Occipital lobe (tissue), 2 donors: Measurements from ENCODE around the gene FTSJ1. TPM values are rescaled to one million over a fixed set of nuclear protein-coding genes. Genes with fewer than 3 reads are reported as not detected.
"Not testable (repeated sequence)": the region's sequence is repeated elsewhere in the genome, so short reads cannot be mapped to it uniquely, and the experiment has no call there.

Experiments used
- DNase-seq: peaks from one replicate; lab custom pipeline; 2025; lab: John Stamatoyannopoulos, UW
- total RNA-seq: library from RNA; depleted of rRNA; stranded (reverse); fragments of >200 nt; gene quantifications from one replicate; pipeline ENCODE4 v1.2.3, GENCODE V29; 2014

The FTSJ1 gene
- total RNA-seq, 1 donor from 2014 or later: 36.3 TPM

DNA sequence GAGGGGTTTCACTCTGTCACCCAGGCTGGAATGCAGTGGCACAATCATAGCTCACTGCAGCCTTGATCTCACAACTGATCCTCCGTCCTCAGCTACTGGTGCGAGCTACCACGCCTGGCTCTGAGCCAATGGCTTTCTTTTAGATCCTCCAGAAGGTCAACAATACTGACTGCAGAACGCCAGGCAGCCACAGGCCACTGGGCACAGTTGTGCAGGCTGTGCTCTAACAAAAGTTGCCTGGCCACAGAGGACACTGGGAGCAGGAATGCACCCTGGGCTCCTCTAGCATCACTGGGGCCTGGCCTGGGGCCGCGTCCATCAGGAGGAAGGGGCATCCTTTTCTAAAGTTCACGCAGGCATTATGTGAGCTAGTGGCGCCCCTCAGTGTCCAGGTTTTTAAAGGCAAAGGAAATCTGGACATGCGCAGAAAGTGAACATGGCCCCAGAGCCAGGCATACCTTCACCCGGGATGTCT is 17.9 kb downstream of the FTSJ1 start:
- no peak for DNase-seq

DNA sequence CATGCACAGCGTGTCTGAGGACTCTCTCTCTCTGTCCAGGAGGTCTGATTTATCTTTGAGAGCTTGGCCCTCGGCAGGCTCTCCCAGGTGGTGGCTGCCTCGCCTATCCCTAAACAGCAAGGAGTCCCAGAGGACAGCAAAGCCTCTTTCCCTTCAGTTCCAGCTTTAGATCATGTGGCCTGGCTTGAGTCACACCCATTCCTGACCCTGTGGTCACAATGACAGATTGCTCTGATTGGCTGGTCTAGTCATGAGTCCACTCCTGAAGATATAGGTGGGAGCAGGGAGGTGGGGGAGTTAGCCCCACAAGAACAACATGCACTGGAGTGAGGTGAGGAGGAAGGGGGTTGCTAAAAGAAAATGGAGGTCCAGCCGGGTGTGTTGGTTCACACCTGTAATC is 20.7 kb downstream of the FTSJ1 start:
- DNase-seq: no peak

DNA sequence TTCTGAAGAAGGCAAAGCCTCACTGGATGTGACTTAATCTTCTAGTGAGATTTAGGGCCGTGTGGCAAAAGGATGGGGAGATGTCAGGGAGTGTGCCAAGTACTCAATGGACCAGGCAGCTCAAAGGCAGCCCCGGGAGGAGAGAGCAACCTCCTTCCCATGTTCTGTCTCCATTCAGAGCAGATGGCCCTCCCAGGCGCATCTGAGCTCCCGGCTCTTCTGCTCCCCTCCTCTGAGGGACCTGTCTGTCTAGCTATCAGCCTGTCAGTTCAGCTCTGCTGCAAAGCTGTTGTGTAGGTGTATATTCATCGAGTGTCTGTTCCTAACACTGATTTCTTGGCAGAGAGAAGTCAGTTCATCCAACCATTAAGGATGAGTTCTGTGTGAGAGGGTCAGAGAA is 21.9 kb downstream of the FTSJ1 start:
- no peak for DNase-seq

DNA sequence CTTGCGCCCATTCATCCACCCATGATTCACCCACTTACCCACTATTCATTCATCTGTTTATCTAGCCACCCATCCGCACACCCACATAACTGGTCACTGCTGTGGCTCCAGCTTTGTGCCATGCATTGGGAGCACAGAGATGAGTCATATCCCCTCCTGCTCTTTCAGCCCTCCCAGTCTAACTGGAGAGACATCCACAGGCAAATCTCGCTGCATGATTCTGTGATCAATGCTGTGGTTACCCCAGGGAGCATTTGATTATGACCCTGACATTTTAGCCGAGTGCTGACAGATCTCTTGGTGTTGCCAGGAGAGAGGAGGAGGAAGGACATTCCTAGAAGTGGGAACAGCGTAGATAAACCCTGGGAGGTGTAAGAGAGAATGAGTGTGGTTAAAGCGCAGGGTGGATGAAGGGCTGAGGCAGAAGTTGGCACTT is 22.4 kb downstream of the FTSJ1 start:
- no peak for DNase-seq

DNA sequence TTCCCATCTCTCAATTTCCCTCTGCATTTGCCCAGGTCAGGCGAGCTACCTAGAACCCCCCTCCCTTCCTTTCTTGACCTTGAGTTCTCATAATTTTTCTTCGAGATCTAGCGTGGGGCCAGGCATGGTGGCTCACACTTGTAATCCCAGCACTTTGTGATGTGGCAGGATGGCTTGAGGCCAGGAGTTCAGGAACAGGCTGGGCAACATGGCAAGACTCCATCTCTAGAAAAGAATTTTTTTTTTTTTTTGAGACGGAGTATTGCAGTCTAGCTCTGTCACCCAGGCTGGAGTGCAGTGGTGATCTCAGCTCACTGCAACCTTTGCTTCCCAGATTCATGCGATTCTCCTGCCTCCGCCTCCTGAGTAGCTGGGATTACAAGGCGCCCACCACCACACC is 28.3 kb downstream of the FTSJ1 start:
- DNase-seq: no peak

DNA sequence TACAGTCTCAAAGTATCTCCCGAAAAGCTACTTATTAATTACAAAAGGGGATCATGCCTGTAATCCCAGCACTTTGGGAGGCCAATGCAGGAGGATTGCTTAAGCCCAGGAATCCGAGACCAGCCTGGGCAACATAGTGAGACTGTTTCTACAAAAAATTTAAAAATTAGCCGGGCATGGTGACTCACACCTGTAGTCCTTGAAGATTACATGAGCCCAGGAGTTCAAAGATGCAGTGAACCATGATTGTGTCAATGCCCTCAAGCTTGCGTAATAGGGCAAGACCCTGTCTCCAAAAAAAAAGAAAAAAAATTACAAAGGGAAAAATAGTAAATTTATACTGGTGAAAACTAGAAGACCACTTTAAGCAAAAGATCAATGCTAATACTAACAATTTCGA is 29.5 kb downstream of the FTSJ1 start:
- no peak for DNase-seq

DNA sequence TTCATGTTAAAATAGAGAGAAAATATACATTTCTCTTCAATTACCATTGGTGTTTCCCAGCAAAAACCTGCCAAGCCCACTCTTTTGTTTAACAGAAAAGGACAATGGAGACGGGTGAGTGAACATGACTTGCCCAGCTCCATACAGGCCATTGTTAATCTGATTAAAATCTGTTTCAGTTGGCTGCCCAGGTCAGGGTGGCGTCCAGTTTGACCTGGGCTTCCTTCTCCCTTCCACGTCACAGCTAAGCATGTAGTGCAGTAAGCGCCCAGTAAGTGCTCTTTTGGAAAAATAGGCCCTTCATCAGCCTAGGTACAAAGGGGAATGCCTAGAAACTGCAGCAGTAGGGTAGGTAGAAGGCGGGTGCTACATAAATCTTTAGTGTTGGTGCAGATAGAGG is 31.2 kb downstream of the FTSJ1 start:
- DNase-seq: no peak

DNA sequence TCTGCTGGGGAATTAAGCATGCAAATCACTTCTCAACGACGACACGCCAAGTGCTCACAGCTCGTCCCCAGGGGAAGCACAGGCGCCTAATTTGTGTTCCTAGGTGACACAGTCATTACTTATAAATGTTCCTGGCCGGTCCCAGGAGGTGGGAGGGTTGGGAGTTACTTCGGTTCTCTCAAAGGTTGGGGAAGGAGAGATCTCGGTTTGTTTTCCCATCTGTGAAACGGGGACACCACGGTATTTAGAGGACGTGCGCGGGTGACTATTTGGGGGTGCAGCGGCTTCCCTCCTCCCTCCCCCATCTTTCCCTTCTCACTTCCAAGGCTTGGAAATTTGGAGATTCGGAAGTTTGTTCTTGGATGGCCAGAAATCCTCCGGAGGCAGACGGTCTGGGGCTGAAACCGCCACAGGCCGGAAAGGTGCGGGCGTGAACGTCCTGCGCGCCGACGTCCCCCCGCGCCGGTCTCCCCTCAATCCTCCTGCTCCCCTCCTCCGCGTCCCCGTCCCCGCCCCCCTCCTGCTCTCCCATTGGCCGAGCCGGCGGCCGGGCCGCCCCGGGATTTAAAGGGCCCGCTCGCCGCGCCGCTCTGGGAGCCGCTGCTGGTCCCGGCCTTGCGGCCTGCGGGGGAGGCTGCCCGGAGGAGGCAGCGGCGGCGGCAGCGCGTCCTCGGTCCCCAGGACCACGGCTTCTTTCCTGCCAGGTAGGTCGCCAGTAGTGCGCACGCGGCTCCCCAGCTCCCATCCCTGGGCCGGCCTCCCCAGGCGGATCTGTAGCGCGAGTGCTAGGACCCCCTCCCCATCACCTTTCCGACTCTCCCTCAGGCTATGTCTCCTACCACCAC is 32.6 kb downstream of the FTSJ1 start, which contains the start of gene PORCN:
Gene PORCN, plus strand, starts transcription at position 593 of the 845 bp plus-strand sequence. CDS start 829 bp downstream, outside the sequence.
- DNase-seq: peak; percentile 74

DNA sequence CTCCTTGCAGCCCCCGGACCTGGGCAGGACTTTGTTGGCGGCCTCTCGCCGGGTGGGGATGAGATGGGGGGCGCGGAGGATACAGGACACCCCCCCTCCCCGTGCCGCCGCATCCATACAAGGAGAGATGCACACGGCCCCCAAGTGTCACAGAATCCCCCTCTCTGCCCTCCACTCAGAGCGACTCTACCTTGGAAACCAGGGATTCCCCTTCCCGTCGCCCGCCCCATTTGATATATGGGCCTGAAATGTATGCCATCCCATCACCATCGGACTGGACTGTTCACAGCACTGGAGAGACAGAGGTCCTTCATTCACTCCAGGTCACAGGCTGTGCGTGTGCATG is 33.2 kb downstream of the FTSJ1 start:
- DNase-seq: no peak

DNA sequence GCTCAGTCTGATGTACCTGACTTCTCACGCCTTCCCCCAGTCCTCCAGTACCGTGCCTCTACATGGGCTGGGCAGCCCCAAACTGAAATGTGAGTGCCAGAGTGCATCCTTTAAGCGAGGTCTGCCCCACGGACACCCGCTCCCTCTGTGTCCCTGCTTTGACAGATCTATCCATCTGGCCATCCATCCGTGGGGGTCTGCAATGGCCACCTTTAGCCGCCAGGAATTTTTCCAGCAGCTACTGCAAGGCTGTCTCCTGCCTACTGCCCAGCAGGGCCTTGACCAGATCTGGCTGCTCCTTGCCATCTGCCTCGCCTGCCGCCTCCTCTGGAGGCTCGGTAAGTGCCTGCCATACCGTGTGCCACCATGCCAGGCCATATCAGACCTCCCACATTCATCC is 33.6 kb downstream of the FTSJ1 start:
- no peak for DNase-seq

DNA sequence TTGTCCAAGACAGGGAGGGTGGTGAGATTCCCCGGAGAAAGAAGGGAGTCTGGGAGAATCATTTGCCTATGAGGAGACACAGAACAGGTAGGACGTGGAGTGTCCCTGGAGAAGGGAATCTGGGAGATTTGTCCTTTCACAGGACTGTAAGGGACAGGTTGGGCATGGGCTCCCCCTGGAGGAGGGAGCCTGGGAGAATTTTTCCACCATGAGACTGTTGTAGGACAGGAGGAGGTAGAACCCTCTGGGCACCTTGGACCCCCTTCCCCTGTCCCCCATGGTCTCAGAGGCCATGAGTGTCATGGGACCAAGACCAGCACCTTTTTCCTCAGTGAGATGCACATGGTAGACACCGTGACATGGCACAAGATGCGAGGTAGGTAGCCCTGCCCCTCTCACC is 35.6 kb downstream of the FTSJ1 start:
- DNase-seq: no peak

DNA sequence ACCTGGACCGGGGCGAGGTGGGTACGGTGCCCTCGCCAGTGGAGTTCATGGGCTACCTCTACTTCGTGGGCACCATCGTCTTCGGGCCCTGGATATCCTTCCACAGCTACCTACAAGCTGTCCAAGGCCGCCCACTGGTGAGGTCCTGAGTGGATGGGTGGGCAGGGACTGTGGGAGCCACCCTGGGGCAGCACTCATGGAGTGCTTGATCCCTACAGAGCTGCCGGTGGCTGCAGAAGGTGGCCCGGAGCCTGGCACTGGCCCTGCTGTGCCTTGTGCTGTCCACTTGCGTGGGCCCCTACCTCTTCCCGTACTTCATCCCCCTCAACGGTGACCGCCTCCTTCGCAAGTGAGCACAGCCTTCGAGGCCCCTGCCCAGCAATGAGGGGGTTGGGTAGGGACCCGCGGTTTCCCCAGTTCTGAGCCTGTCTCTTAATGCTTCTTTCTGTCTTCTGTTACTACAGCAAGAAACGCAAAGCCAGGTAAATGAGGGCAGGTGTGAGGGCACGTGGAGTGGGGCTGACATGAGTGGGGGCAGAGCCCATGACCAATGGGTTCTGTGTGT is 36.5 kb downstream of the FTSJ1 start:
- no peak for DNase-seq

DNA sequence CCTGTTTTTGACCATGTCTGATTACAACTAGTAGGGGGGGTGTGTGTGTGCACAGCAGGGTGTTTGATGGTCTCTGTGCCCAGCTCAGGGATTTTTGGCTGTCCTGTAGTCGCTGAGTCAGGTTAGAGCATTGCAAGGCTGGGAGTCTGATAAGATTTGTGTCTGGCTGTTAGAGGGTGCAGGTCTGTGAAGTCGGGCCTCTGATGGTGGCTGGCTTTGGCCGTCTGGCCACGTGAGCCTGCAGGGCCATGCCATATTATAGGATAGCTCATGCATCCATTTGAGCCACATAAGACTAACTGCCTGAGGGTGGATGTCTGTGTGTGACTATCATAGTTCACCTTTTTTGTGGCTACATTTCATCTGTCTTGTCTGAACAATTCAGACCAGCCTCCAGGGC is 37.7 kb downstream of the FTSJ1 start:
- DNase-seq: no peak

DNA sequence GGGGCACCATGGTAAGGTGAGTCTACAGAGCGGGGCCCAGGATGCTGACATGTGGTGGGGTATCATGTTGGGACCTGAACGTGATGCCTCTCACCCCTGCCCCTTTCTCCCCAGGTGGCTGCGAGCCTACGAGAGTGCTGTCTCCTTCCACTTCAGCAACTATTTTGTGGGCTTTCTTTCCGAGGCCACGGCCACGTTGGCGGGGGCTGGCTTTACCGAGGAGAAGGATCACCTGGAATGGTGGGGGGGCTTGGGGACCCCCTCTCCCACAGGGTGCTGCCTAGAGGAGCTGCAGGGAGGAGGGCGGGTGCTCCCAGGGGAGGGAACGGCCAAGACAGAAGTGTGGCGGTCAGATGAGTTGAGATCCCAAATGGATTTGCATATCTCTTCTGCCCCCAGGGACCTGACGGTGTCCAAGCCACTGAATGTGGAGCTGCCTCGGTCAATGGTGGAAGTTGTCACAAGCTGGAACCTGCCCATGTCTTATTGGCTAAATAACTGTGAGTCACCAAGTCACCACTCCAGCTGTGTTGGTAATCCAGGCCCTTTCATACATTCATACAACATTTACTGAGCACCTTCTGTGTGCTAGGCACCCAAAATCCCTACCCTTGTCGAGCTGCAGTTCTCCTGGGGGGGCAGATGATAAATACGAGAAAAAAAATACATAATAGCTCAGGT is 38.3 kb downstream of the FTSJ1 start:
- no peak for DNase-seq

DNA sequence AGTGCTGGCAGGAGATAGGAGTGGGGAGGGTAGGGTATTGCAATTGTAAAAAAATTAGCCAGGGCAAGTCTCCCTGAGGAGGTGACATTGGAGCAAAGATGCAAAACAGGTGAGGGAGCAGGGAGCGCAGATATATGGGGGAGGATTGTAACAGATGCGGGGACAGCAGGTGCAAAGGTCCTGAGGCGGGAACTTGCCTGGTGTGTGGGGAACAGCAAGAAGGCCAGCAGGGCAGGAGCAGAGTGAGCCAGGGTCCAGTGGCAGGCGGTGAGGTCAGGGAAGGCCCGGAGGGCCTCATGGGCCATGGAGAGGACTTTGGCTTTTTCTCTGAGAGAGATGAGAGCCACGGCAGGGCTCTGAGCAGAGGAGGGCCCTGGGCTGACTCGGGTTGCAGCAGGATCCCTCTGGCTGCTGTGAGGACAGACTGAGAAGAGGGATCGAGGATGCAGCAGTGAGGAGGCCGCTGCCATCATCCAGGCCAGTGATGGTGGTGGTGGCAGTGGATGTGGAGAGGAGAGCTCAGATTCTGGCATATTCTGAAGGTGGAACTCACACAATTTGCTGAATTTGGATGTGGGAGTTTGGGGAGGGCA is 39.0 kb downstream of the FTSJ1 start:
- no peak for DNase-seq

DNA sequence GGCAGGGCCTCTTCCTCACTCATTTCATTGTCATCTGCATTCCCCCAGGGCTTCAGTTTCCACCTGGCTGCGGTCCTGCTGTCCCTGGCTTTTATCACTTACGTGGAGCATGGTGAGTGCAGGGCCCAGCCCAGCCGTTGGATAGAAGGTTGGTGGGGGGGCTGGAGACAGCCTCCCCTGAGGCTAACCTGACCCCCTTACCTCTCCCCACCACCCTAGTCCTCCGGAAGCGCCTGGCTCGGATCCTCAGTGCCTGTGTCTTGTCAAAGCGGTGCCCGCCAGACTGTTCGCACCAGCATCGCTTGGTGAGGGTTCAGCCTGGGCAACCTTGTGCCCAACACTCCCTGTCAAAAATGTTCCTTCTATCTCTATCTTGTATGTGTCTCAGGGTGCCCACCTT is 39.8 kb downstream of the FTSJ1 start:
- no peak for DNase-seq

DNA sequence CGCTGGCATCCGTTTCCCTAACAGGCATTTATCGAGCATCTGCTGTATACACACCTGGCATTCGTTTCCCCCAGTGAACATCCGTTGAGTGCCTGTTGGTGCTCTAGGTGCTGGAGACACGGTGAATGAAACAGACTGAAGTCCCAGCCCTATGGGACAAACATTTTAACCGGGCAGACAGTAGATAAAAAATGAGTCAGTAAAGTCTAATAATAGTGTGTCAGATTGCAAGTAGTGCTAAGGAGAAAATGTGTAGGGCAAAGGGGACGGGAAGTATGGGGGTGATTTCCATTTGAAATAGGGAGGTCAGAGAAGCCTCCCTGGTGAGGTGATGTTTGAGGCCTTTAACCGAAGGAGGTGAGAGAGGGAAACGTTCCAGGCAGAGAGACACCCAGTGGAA is 40.3 kb downstream of the FTSJ1 start:
- no peak for DNase-seq

DNA sequence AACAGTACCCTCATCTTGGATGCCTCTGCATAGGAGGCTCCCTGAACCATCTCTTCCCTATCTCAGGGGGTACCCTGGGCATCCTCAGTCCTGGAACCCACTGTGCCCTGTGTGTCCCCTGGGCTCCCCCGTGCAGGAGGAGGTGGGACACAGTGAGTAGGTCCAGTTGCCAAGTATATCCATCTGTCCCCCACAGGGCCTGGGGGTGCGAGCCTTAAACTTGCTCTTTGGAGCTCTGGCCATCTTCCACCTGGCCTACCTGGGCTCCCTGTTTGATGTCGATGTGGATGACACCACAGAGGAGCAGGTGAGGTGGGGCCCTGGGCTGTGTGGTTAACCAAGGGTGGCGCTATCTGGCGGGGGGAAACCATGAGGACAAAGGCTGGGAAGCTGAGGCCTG is 41.0 kb downstream of the FTSJ1 start:
- no peak for DNase-seq

DNA sequence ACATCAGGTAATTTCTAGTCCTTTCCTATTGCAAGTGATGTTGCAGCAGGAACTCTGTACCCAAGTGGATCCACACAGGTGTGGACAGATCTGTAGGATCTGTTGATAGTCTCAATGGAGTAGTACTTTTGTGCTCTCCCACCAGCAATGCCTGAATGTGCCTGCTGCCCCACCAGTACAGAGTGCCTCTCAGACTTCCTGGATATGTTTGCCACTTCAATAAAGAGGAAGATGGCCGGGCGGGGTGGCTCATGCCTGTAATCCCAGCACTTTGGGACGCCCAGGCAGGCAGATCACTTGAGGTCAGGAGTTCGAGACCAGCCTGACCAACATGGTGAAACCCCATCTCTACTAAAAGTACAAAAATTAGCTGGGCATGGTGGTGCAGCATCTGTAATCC is 43.5 kb downstream of the FTSJ1 start:
- DNase-seq: not testable (repeated sequence)

DNA sequence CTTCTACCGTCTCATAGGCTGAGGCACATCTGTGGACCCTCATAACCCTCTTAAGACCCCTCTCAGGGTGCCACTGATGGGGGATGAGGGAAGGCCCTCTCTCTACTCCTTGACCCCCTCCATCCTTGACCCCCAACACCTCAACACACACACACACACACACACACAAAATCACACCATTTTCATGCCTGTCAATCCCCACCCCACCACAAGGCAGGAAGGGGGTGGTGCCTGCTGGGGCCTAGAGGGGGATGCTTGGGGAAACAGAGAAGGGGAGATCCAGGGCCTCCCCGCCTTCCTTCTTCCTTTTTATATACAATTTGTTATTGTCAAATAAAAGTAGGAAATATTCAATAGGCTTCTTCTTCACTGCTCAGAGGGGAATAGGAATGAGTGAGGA is 44.5 kb downstream of the FTSJ1 start:
- no peak for DNase-seq

DNA sequence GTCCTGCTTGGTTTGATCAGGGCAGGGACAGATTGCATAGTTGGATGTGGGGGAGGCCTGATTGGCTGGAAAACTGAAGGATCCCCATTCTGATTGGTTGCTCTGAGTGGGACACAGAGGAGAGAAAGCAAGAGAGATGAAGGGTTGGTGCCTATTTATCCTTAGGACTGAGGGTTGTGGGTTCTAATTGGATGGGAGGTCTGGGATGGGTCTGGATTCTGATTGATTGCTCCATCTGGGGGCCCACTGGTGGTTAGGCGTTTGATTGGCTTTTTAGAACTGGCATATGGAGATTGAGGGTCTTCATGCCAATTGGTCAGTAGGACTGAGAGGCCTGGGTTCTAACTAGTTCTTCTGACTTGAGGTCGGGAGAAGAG is 45.0 kb downstream of the FTSJ1 start:
- DNase-seq: no peak
